Nephron progenitor cell (in vitro differentiated cells): Measurements from ENCODE around the gene CYYR1.

Source experiments
- DNase-seq: peaks from one replicate; pipeline ENCODE4 v3.0.0; 2021
- H3K27ac Mint-ChIP-seq: 2 replicates; pipeline ENCODE4 v1.8.0; 2021; ENCODE audit warnings: mild to moderate bottlenecking, moderate library complexity, mixed read lengths
- H3K27me3 Mint-ChIP-seq: 2 replicates; pipeline ENCODE4 v1.8.0; 2021; ENCODE audit warnings: mild to moderate bottlenecking, low read depth, mixed read lengths; ENCODE audit not compliant: poor library complexity
- H3K36me3 Mint-ChIP-seq: 2 replicates; pipeline ENCODE4 v1.8.0; 2021; ENCODE audit warnings: low read depth, mixed read lengths
- H3K4me1 Mint-ChIP-seq: 2 replicates; pipeline ENCODE4 v1.8.0; 2021; ENCODE audit warnings: mixed read lengths
- H3K4me3 Mint-ChIP-seq: 2 replicates; pipeline ENCODE4 v1.8.0; 2021; ENCODE audit warnings: mild to moderate bottlenecking, moderate library complexity, mixed read lengths
- H3K9me3 Mint-ChIP-seq: 2 replicates; pipeline ENCODE4 v1.8.0; 2021; ENCODE audit warnings: mild to moderate bottlenecking, moderate library complexity, mixed read lengths
- CTCF ChIP-seq: fragments of 200-600 bp; sonication (generic); IDR thresholded peaks from 2 replicates; pipeline ENCODE4 v1.5.0; 2021; ENCODE audit warnings: antibody characterized with exemption

CYYR1 gene

GRCh38 chr21:26572702-26573381 lies at the start of gene CYYR1:
Gene CYYR1 (minus strand): TSS chr21:26573286. CDS start chr21:26572940, 346 bp downstream.
- peak; percentile 83 for DNase-seq
- H3K27ac Mint-ChIP-seq: peak within 1 kb of the TSS; percentile 98

GRCh38 chr21:26617176-26617575 lies 44.1 kb upstream of the CYYR1 start:
- H3K27me3 Mint-ChIP-seq: no peaks in the 10 kb centered on the region
- TF ChIP-seq CTCF: no peak
- no peak overlapping the region for H3K27ac Mint-ChIP-seq
- no peak for DNase-seq
- H3K9me3 Mint-ChIP-seq: peaks cover 1% of the 10 kb centered on the region
- H3K4me1 Mint-ChIP-seq: no peaks in the 10 kb centered on the region
- no peak overlapping the region for H3K4me3 Mint-ChIP-seq
- H3K36me3 Mint-ChIP-seq: no peaks in the 10 kb centered on the region

More at GRCh38 chr21:26572702-26573381, at the start of gene CYYR1:
- Mint-ChIP-seq H3K36me3 (peaks cover 28% of the 10 kb centered on the region), H3K27me3 (peaks cover 7% of the 10 kb centered on the region), H3K4me3 (peak within 1 kb of the TSS; percentile 96), H3K4me1 (peaks cover 17% of the 10 kb centered on the region), H3K9me3 (peaks cover 42% of the 10 kb centered on the region)
- TF ChIP-seq CTCF: no peak

GRCh38 chr21:26614251-26614650 lies 41.2 kb upstream of the CYYR1 start:
- Mint-ChIP-seq H3K4me1 (no peaks in the 10 kb centered on the region), H3K4me3 (no peak overlapping the region), H3K9me3 (peaks cover 7% of the 10 kb centered on the region), H3K27me3 (no peaks in the 10 kb centered on the region), H3K36me3 (no peaks in the 10 kb centered on the region), H3K27ac (no peak overlapping the region)
- TF ChIP-seq CTCF: no peak
- no peak for DNase-seq

GRCh38 chr21:26599261-26599660 lies 26.2 kb upstream of the CYYR1 start:
- Mint-ChIP-seq H3K4me1 (no peaks in the 10 kb centered on the region), H3K36me3 (no peaks in the 10 kb centered on the region), H3K27me3 (peaks cover 3% of the 10 kb centered on the region), H3K9me3 (no peaks in the 10 kb centered on the region), H3K4me3 (no peak overlapping the region), H3K27ac (no peak overlapping the region)
- no peak for TF ChIP-seq CTCF
- DNase-seq: no peak

GRCh38 chr21:26597981-26598380 lies 24.9 kb upstream of the CYYR1 start:
- no peak overlapping the region for H3K27ac Mint-ChIP-seq
- no peaks in the 10 kb centered on the region for H3K9me3 Mint-ChIP-seq
- no peak overlapping the region for H3K4me3 Mint-ChIP-seq
- no peaks in the 10 kb centered on the region for H3K4me1 Mint-ChIP-seq
- H3K36me3 Mint-ChIP-seq: no peaks in the 10 kb centered on the region
- no peak for TF ChIP-seq CTCF
- no peaks in the 10 kb centered on the region for H3K27me3 Mint-ChIP-seq
- DNase-seq: no peak

GRCh38 chr21:26597031-26597430 lies 23.9 kb upstream of the CYYR1 start:
- no peak for TF ChIP-seq CTCF
- no peak for DNase-seq
- Mint-ChIP-seq H3K9me3 (no peaks in the 10 kb centered on the region), H3K27ac (no peak overlapping the region), H3K27me3 (no peaks in the 10 kb centered on the region), H3K4me3 (no peak overlapping the region), H3K36me3 (no peaks in the 10 kb centered on the region), H3K4me1 (no peaks in the 10 kb centered on the region)
